GM12864 (cell line): ENCODE data around the gene SNRNP200.

Experiments
- DNase-seq: peaks from one replicate; pipeline ENCODE4 v3.0.0-alpha.2; 2011; ENCODE audit warnings: low read depth
- H3K4me3 ChIP-seq: 2 replicates; pipeline ENCODE4 v1.5.1; 2011; ENCODE audit warnings: mild to moderate bottlenecking, low read depth, low read length, control low read depth
- TF ChIP-seq, protein P1 (sequence below): IDR thresholded peaks from 2 replicates; pipeline ENCODE4 v1.5.1; 2011; ENCODE audit warnings: low read depth, mild to moderate bottlenecking, moderate library complexity, low read length, control low read depth, inconsistent platforms; ENCODE audit errors: missing control alignments

The SNRNP200 gene

DNA sequence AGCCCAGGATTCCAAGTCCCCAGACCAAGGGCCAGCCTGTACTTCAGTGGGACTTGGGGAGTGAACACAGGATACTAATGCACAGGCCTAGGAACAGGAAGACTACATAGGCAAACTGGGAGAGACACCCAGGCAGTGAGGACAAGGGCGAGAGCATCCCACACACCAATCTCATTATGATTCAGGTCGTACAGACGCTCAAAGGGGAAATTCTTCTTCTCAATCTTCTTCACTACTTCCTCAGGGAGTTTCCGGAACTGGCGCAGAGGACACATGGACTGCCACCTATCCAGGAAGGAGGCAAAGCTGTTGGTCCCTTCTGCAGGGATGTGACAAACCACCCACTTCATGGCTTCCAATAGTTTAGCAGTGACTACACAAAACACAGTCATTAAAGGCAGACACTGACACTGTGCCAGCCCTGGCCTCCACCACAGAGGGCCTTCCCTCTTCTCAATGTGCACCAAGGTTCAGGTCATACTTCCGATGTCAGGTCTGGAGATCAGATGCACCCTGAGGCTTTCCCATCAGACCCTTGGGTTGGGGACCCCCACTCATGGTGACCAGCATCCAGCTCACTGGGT lies 18.0 kb downstream of the SNRNP200 start:
- TF ChIP-seq, protein P1, sequence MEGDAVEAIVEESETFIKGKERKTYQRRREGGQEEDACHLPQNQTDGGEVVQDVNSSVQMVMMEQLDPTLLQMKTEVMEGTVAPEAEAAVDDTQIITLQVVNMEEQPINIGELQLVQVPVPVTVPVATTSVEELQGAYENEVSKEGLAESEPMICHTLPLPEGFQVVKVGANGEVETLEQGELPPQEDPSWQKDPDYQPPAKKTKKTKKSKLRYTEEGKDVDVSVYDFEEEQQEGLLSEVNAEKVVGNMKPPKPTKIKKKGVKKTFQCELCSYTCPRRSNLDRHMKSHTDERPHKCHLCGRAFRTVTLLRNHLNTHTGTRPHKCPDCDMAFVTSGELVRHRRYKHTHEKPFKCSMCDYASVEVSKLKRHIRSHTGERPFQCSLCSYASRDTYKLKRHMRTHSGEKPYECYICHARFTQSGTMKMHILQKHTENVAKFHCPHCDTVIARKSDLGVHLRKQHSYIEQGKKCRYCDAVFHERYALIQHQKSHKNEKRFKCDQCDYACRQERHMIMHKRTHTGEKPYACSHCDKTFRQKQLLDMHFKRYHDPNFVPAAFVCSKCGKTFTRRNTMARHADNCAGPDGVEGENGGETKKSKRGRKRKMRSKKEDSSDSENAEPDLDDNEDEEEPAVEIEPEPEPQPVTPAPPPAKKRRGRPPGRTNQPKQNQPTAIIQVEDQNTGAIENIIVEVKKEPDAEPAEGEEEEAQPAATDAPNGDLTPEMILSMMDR = no peak
- no peak for DNase-seq
- H3K4me3 ChIP-seq = no peak overlapping the region

DNA sequence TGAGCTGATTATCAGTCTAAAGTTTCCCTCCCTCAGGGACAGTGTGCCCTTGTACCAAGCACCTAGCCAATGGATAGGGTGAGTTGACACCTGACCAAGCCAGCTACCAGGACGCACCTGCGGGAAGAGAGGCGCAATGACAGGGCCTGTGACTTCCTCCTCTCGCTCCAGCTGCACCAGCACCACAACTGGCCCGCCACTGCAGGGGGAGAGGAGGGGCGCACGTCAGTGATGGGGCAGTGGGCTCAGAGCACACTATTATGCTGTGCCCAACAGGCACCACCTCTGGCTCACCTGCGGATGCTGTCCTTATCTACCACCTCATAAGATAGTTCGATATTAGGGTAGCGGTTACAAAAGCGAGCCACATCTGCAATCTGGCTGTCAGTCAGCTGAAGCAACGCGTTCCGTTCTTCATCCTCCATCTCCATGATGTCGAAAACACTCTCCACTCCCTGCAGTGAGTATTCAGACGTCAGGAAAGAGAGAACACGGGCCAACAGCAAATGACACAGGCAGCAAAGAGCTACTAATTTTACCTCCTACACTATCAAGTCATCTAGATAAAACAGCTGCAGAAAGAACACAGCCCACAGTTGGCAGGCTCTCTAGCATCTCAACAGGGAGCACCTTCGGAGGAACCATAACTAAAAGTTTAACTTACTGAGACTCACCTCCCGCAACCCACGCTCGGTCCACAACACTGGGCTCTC lies 28.4 kb downstream of the SNRNP200 start:
- no peak overlapping the region for H3K4me3 ChIP-seq
- DNase-seq = no peak
- TF ChIP-seq, protein P1 = no peak

GRCh38 chr2:96274355-96275056 lies 30.8 kb downstream of the SNRNP200 start:
- TF ChIP-seq, protein P1 = no peak

GRCh38 chr2:96273763-96274162 lies 31.6 kb downstream of the SNRNP200 start:
- no peak overlapping the region for H3K4me3 ChIP-seq
- no peak for DNase-seq
- TF ChIP-seq, protein P1 = no peak

More at GRCh38 chr2:96274355-96275056, 30.8 kb downstream of the SNRNP200 start:
- no peak for DNase-seq
- no peak overlapping the region for H3K4me3 ChIP-seq

DNA sequence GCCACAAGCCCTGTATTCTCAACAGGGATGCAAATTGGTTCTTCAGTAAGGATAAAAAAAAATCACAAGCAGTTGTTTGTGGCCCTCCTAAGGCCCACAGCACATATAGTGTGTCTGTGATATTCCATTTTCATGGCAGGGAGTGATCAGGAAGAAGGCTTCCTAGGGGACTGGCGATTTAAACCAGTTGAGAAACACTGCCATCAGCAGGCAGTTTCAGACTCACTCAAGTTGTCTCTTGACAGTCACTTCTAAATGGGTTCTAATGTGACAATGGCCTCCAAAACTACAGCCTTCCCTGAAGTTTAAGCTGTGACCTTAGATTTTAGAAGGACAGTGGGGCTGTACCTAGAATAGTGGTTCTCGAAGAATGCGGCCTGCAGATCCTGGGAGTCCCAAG lies 33.4 kb downstream of the SNRNP200 start:
- H3K4me3 ChIP-seq = no peak overlapping the region
- no peak for DNase-seq
- TF ChIP-seq, protein P1 = no peak

GRCh38 chr2:96267159-96267971 lies 38.0 kb downstream of the SNRNP200 start:
- TF ChIP-seq, protein P1 = peak; percentile 64
- no peak for DNase-seq

More at GRCh38 chr2:96267159-96267971, 38.0 kb downstream of the SNRNP200 start:
- H3K4me3 ChIP-seq = peak overlapping the region; percentile 76
